BLaER1 treated with 17β-estradiol and CSF1 and Interleukin-3, amounts not matched to agents 10 nM and 100 nM (cell line): ENCODE measurements around the gene ADAMTS15.

Experiments used
- H3K27ac ChIP-seq, 11 experiments: shearing (Covaris generic); formaldehyde crosslinking; 2 replicates each; pipeline ENCODE4 v1.8.1; 2022
- H3K27me3 ChIP-seq, 11 experiments: shearing (Covaris generic); formaldehyde crosslinking; 2 replicates each; pipeline ENCODE4 v1.8.1; 2022
- H3K36me3 ChIP-seq, 11 experiments: shearing (Covaris generic); formaldehyde crosslinking; 2 replicates each; pipeline ENCODE4 v1.8.1; 2022
- H3K4me1 ChIP-seq, 10 experiments: shearing (Covaris generic); formaldehyde crosslinking; 2 replicates each; pipeline ENCODE4 v1.8.1; 2022
- H3K4me2 ChIP-seq, 11 experiments: shearing (Covaris generic); formaldehyde crosslinking; 2 replicates each; pipeline ENCODE4 v1.8.1; 2022
- H3K4me3 ChIP-seq, 10 experiments: shearing (Covaris generic); formaldehyde crosslinking; 2 replicates each; pipeline ENCODE4 v1.8.1; 2022
- H3K9ac ChIP-seq, 11 experiments: shearing (Covaris generic); formaldehyde crosslinking; 2 replicates each; pipeline ENCODE4 v1.8.1; 2022
- H3K9me3 ChIP-seq, 11 experiments: shearing (Covaris generic); formaldehyde crosslinking; replicated peaks in 1 of 11; 2 replicates each; pipeline ENCODE4 v1.8.1; 2022
- H4K20me1 ChIP-seq, 11 experiments: shearing (Covaris generic); formaldehyde crosslinking; 2 replicates each; pipeline ENCODE4 v1.8.1; 2022
- Cebpa-rat ChIP-seq, 11 experiments: shearing (Covaris generic); IDR thresholded peaks; 2 replicates each; pipeline ENCODE4 v1.8.1; 2022

ADAMTS15 gene

GRCh38 chr11:130504317-130504716 is 55.9 kb downstream of the ADAMTS15 start:
- TF ChIP-seq Cebpa-rat (IDR thresholded peaks at IDR 0.05): no peak
- H3K4me3 ChIP-seq: no peak overlapping the region

GRCh38 chr11:130508913-130509312 is 60.5 kb downstream of the ADAMTS15 start:
- Histone ChIP-seq H3K9me3 (peaks cover 33 to 51% (median 47%) of the 10 kb centered on the region in 11 experiments), H3K27me3 (no peaks in the 10 kb centered on the region), H4K20me1 (no peaks in the 10 kb centered on the region), H3K4me1 (no peaks in the 10 kb centered on the region), H3K4me3 (no peak overlapping the region), H3K27ac (no peak overlapping the region), H3K9ac (no peak overlapping the region), H3K4me2 (no peak overlapping the region), H3K36me3 (peaks cover 0 to 8% (median 0%) of the 10 kb centered on the region in 11 experiments; a peak in 2 of 22 replicates)
- no peak for TF ChIP-seq Cebpa-rat (IDR thresholded peaks at IDR 0.05)

More at GRCh38 chr11:130504317-130504716, 55.9 kb downstream of the ADAMTS15 start:
- peaks cover 40 to 55% (median 52%) of the 10 kb centered on the region in 11 experiments for H3K9me3 ChIP-seq
- H3K4me2 ChIP-seq: no peak overlapping the region
- H3K9ac ChIP-seq: no peak overlapping the region
- H4K20me1 ChIP-seq: no peaks in the 10 kb centered on the region
- H3K27ac ChIP-seq: no peak overlapping the region
- peaks cover 0 to 8% (median 0%) of the 10 kb centered on the region in 11 experiments; a peak in 2 of 22 replicates for H3K36me3 ChIP-seq
- no peaks in the 10 kb centered on the region for H3K4me1 ChIP-seq
- no peaks in the 10 kb centered on the region for H3K27me3 ChIP-seq

- H3K27ac ChIP-seq: no peak overlapping the region
- H3K27me3 ChIP-seq: no peaks in the 10 kb centered on the region
- H3K36me3 ChIP-seq: peaks cover 0 to 8% (median 0%) of the 10 kb centered on the region in 11 experiments; a peak in 1 of 22 replicates
- H4K20me1 ChIP-seq: no peaks in the 10 kb centered on the region
- TF ChIP-seq Cebpa-rat (IDR thresholded peaks at IDR 0.05): no peak
- no peak overlapping the region for H3K9ac ChIP-seq
- no peak overlapping the region for H3K4me2 ChIP-seq
- H3K4me3 ChIP-seq: no peak overlapping the region
- H3K9me3 ChIP-seq: peaks cover 31 to 43% (median 38%) of the 10 kb centered on the region in 11 experiments
- H3K4me1 ChIP-seq: no peaks in the 10 kb centered on the region
Measured at GRCh38 chr11:130509942-130510341, 61.5 kb downstream of the ADAMTS15 start.

GRCh38 chr11:130510407-130511006 is 62.1 kb downstream of the ADAMTS15 start:
- Histone ChIP-seq H3K36me3 (peaks cover 0 to 8% (median 0%) of the 10 kb centered on the region in 11 experiments; a peak in 1 of 22 replicates), H3K4me2 (no peak overlapping the region), H3K9me3 (peaks cover 29 to 37% (median 33%) of the 10 kb centered on the region in 11 experiments), H4K20me1 (no peaks in the 10 kb centered on the region), H3K27ac (no peak overlapping the region), H3K9ac (no peak overlapping the region), H3K27me3 (no peaks in the 10 kb centered on the region), H3K4me1 (no peaks in the 10 kb centered on the region), H3K4me3 (no peak overlapping the region)
- no peak for TF ChIP-seq Cebpa-rat (IDR thresholded peaks at IDR 0.05)

GRCh38 chr11:130511765-130512164 is 63.3 kb downstream of the ADAMTS15 start:
- no peaks in the 10 kb centered on the region for H4K20me1 ChIP-seq
- TF ChIP-seq Cebpa-rat (IDR thresholded peaks at IDR 0.05): no peak
- no peak overlapping the region for H3K9ac ChIP-seq
- peaks cover 18 to 25% (median 23%) of the 10 kb centered on the region in 11 experiments for H3K9me3 ChIP-seq
- peaks cover 0 to 8% (median 0%) of the 10 kb centered on the region in 11 experiments; a peak in 1 of 22 replicates for H3K36me3 ChIP-seq
- no peak overlapping the region for H3K4me2 ChIP-seq
- H3K27me3 ChIP-seq: no peaks in the 10 kb centered on the region
- no peak overlapping the region for H3K4me3 ChIP-seq
- H3K4me1 ChIP-seq: peaks cover 0 to 10% (median 9%) of the 10 kb centered on the region in 10 experiments; a peak in 15 of 20 replicates
- no peak overlapping the region for H3K27ac ChIP-seq

GRCh38 chr11:130512662-130513061 is 64.2 kb downstream of the ADAMTS15 start:
- no peak for TF ChIP-seq Cebpa-rat (IDR thresholded peaks at IDR 0.05)
- Histone ChIP-seq H3K9ac (no peak overlapping the region), H4K20me1 (no peaks in the 10 kb centered on the region), H3K27me3 (no peaks in the 10 kb centered on the region), H3K36me3 (no peaks in the 10 kb centered on the region), H3K9me3 (peaks cover 9 to 16% (median 14%) of the 10 kb centered on the region in 11 experiments), H3K4me2 (no peak overlapping the region), H3K4me1 (peaks cover 0 to 11% (median 9%) of the 10 kb centered on the region in 10 experiments; a peak in 15 of 20 replicates), H3K4me3 (no peak overlapping the region), H3K27ac (no peak overlapping the region)

GRCh38 chr11:130513132-130513531 is 64.7 kb downstream of the ADAMTS15 start:
- no peak for TF ChIP-seq Cebpa-rat (IDR thresholded peaks at IDR 0.05)
- no peak overlapping the region for H3K4me3 ChIP-seq
- H4K20me1 ChIP-seq: no peaks in the 10 kb centered on the region
- peaks cover 5 to 11% (median 9%) of the 10 kb centered on the region in 11 experiments for H3K9me3 ChIP-seq
- peaks cover 0 to 11% (median 9%) of the 10 kb centered on the region in 10 experiments; a peak in 15 of 20 replicates for H3K4me1 ChIP-seq
- H3K9ac ChIP-seq: no peak overlapping the region
- no peak overlapping the region for H3K4me2 ChIP-seq
- no peak overlapping the region for H3K27ac ChIP-seq
- no peaks in the 10 kb centered on the region for H3K36me3 ChIP-seq
- no peaks in the 10 kb centered on the region for H3K27me3 ChIP-seq

GRCh38 chr11:130514316-130514715 is 65.9 kb downstream of the ADAMTS15 start:
- H3K36me3 ChIP-seq: no peaks in the 10 kb centered on the region
- no peak overlapping the region for H3K27ac ChIP-seq
- H4K20me1 ChIP-seq: no peaks in the 10 kb centered on the region
- peaks cover 0 to under 1% (median 0%) of the 10 kb centered on the region in 11 experiments; a peak in 1 of 22 replicates for H3K9me3 ChIP-seq
- H3K4me3 ChIP-seq: no peak overlapping the region
- peaks cover 0 to 11% (median 9%) of the 10 kb centered on the region in 10 experiments; a peak in 15 of 20 replicates for H3K4me1 ChIP-seq
- no peaks in the 10 kb centered on the region for H3K27me3 ChIP-seq
- no peak for TF ChIP-seq Cebpa-rat (IDR thresholded peaks at IDR 0.05)
- H3K9ac ChIP-seq: no peak overlapping the region
- no peak overlapping the region for H3K4me2 ChIP-seq

GRCh38 chr11:130514851-130515250 is 66.4 kb downstream of the ADAMTS15 start:
- H3K27ac ChIP-seq: no peak overlapping the region
- H3K27me3 ChIP-seq: no peaks in the 10 kb centered on the region
- H3K36me3 ChIP-seq: no peaks in the 10 kb centered on the region
- H3K9ac ChIP-seq: no peak overlapping the region
- H3K4me3 ChIP-seq: no peak overlapping the region
- TF ChIP-seq Cebpa-rat (IDR thresholded peaks at IDR 0.05): no peak
- no peaks in the 10 kb centered on the region for H4K20me1 ChIP-seq
- H3K4me2 ChIP-seq: no peak overlapping the region
- H3K4me1 ChIP-seq: peaks cover 0 to 11% (median 9%) of the 10 kb centered on the region in 10 experiments; a peak in 15 of 20 replicates
- H3K9me3 ChIP-seq: peaks cover 0 to 6% (median 0%) of the 10 kb centered on the region in 11 experiments; a peak in 3 of 22 replicates
